Coronary artery (tissue), 2 donors: ENCODE data around the gene SPSB1.

Experiments used
- DNase-seq: peaks from one replicate; pipeline ENCODE4 v3.0.0-alpha.2; 2017; ENCODE audit warnings: low spot score
- H3K27ac ChIP-seq, 2 donors: fragments of 200-600 bp; sonication (generic); one replicate each; pipeline ENCODE4 v1.5.1; 2016 to 2019
- H3K4me3 ChIP-seq: fragments of 200-600 bp; sonication (generic); 2 replicates; pipeline ENCODE4 v1.5.1; 2016; ENCODE audit warnings: mild to moderate bottlenecking, moderate library complexity
- TF ChIP-seq, protein P1 (sequence below): fragments of 200-600 bp; sonication (generic); IDR thresholded peaks from one replicate; pipeline ENCODE4 v1.5.1; 2019; ENCODE audit warnings: antibody characterized with exemption

Gene SPSB1

DNA sequence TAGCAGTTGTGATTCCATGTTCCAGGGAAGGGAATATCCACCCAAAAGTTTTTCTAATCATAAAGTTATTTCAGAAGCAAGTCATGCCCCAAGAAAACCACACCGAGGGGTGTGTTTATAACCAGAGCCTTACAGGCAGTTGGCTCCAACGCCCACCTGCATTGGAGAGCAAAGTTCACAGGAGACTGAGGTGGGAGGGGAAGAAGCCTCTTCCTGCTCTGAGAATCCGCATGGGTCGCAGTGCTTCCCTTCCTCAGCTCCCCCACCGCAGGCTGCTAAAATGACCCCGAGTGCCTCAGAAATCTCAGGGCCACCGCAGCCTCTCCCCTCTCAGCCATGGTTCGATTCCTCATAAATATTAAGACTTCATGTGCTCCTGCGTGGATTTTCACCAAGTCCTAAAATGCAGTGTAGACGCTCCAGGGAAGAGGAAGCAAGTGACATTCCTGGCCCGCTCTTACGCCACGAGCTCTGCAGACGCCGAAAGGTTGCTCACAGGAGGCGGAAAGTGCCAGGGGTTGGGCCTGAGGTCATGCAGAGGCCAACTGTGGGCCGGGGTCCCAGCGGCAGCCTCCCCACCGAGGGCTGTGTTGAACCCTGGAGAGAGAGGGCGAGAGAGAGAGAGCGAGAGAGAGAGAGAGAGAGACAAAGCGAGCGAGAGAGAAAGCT lies 13.4 kb upstream of the SPSB1 start:
- TF ChIP-seq, protein P1, sequence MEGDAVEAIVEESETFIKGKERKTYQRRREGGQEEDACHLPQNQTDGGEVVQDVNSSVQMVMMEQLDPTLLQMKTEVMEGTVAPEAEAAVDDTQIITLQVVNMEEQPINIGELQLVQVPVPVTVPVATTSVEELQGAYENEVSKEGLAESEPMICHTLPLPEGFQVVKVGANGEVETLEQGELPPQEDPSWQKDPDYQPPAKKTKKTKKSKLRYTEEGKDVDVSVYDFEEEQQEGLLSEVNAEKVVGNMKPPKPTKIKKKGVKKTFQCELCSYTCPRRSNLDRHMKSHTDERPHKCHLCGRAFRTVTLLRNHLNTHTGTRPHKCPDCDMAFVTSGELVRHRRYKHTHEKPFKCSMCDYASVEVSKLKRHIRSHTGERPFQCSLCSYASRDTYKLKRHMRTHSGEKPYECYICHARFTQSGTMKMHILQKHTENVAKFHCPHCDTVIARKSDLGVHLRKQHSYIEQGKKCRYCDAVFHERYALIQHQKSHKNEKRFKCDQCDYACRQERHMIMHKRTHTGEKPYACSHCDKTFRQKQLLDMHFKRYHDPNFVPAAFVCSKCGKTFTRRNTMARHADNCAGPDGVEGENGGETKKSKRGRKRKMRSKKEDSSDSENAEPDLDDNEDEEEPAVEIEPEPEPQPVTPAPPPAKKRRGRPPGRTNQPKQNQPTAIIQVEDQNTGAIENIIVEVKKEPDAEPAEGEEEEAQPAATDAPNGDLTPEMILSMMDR, result no peak
- Histone ChIP-seq H3K27ac (peak overlapping the region in 1 of 2 donors; percentile 69), H3K4me3 (no peak overlapping the region)
- no peak for DNase-seq

DNA sequence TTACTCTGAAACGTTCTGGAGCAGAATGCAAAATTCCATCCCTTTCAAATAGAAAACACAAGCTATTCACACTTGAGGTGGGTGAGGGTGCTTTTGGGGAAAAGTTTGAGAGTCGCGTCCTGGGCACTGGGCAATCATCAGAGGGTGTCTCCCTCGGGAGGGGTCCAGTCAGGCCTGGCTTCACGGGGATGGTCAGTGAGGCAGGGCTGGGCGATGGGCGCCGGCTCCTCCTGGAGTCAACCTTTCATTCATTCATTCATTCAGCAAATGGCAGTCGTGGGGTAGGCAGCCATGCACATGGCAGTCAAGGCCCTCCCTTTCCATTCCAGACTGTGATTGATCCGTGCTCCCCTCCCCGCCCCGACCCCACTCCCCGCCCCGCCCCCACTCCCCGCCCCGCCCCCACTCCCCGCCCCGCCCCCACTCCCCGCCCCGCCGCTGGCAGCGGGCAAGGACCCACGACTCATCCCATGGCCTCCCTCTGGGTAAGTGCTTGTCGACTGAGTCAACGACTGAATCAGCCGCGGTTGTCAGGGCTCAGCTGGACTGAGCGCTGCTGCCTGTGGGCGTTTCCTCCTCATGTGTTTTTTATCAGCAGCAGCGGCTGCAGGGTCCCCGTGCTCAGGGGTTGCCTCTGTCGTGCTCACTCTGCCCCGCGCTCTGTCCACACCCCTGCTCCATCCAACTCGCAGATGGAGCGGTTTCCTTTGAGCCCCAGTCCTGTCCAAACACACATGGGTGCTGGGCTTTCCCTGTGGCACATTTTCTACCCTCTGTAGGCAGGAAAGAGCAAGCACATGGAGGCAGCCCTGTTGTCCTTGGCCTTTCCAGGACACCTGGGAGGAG lies 12.5 kb upstream of the SPSB1 start:
- TF ChIP-seq, protein P1, result no peak
- DNase-seq, result no peak
- peak overlapping the region in 1 of 2 donors; percentile 26 for H3K27ac ChIP-seq
- peak overlapping the region; percentile 6 for H3K4me3 ChIP-seq

DNA sequence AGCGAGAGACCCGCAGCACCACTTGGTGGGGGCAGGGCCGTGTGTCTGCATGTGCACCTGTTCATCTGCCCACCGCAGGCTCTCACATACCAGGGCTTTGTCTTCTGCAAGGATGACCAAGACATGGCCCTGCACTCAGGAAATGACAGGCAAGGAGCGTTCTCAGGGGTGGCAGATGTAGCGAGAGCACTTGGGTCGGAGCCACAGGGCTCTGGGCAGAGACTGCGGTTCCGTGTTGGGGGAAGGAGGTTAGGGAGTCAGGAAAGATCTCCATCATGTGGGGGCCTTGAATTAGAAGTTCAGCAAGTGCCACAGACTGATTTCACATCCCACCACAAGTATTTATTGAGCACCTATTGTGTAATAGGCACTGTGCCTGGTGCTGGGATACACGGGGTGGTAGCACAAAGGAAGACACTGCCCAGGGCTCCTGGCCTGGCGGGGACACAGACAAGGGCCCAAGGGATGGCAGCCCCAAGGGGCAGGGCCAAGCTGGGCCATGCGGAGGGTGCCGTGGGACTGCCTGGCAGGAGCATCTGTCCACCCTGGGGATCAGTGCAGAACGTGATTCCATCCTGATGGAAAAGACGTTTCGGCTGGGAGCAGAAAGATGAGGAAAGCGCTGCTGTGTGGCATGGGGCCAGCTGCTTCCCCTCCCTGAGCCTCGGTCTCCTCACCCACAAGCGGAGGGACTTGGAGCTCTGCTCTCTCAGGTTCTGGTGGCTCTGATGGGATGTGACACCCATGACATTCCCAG lies 11.4 kb upstream of the SPSB1 start:
- no peak overlapping the region for H3K4me3 ChIP-seq
- TF ChIP-seq, protein P1, result no peak
- no peak for DNase-seq
- H3K27ac ChIP-seq, result no peak overlapping the region

DNA sequence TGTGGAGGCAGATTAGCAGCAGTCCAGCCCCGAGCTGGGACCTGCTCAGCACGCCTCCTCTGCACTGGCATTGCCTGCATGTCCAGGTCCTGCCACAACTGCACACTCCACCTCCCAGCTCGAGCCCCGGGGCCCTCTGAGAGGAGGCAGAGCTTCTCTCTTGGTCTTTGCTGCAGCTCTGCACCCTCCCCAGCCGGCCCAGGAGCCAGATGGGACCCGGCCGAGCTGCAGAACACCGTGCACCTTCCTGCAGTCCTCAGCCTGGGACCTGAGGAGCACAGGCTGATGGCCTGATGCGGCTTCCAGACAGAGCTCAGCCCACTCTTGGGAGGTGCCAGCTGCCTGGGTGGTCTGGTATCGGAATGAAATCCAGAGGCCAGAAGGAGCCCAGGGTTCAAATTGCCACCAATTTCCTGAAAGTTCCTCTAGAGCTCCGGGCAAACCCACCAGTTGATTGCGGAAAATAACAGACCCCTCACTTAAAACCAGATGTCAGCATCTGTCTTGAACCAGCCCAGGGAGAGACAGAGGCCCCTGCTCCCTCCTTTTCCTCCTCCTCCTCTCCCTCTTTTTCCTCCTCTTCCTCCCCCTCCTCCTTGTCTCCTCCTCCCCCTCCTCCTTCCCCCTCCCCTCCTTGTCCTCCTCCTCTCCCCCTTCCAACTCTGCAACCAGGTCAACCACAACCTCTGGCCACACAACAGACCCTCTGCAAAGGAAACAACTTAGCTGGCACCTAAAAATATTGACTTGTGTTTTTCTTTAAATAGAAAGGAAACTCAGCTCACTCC lies 10.6 kb upstream of the SPSB1 start:
- TF ChIP-seq, protein P1, result no peak
- no peak overlapping the region for H3K27ac ChIP-seq
- no peak for DNase-seq
- H3K4me3 ChIP-seq, result no peak overlapping the region

DNA sequence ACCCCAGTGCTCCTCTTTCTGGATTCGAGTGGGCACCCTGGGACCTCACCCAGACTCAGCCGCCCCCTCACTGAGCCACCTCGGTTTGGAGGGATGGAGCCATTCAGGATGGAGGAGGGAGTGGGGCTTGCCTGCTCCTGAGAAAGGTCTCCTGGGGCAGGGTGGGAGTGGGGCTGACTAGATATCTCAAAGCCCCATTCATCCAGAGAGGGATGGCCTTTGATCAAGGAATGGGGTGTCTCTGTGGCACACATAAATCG lies 10.1 kb upstream of the SPSB1 start:
- TF ChIP-seq, protein P1, result no peak
- no peak overlapping the region for H3K4me3 ChIP-seq
- no peak for DNase-seq
- no peak overlapping the region for H3K27ac ChIP-seq

DNA sequence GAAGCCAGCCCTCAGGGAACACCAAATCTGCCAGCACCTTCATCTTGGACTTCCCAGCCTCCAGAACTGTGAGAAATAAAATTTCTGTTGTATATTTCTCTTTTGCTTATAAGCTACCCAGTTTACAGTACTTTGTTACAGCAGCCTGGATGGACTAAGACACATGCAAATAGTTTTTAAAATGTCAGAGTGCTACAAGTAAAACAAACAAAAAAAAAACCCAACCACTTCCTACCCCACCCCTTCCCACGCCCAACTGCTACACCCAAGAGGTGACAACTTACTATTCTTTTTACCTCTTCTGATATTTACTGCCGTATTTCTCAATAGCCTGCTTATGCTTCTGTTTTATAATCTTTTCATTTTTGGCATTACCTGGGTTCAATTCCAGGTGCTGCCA lies 8.6 kb upstream of the SPSB1 start:
- no peak overlapping the region for H3K4me3 ChIP-seq
- no peak for DNase-seq
- TF ChIP-seq, protein P1, result no peak
- no peak overlapping the region for H3K27ac ChIP-seq
